ENCODE data around the gene IQCK. TPM values are rescaled to one million over a fixed set of nuclear protein-coding genes. Genes with fewer than 3 reads are reported as not detected.

The IQCK gene
- total RNA-seq, 1 donor from 2014 or later: 19.2 TPM

GRCh38 chr16:19835196-19835595 lies 117.1 kb downstream of the IQCK start:
- no peaks in the 10 kb centered on the region for H3K27me3 ChIP-seq
- H3K9me3 ChIP-seq: no peaks in the 10 kb centered on the region
- H3K36me3 ChIP-seq: no peaks in the 10 kb centered on the region
- DNase-seq (ENCODE audit: extremely low spot score in 2 of 2): no peak
- H3K4me1 ChIP-seq: peaks cover 7% of the 10 kb centered on the region
- TF ChIP-seq POLR2AphosphoS5 (IDR thresholded peaks at IDR 0.05; ENCODE audit: insufficient read depth in 1 of 2, low read depth in 1 of 2) (no peak), CTCF (IDR thresholded peaks at IDR 0.05) (no peak), POLR2A (IDR thresholded peaks at IDR 0.05) (no peak)
- no peak overlapping the region for H3K27ac ChIP-seq
- intact Hi-C loops (cut with DNase I): no loop called here
- H3K4me3 ChIP-seq: no peak overlapping the region

GRCh38 chr16:19835968-19836421 lies 117.9 kb downstream of the IQCK start:
- no peaks in the 10 kb centered on the region for H3K36me3 ChIP-seq
- no peaks in the 10 kb centered on the region for H3K27me3 ChIP-seq
- intact Hi-C loops (cut with DNase I): no loop called here
- no peaks in the 10 kb centered on the region for H3K9me3 ChIP-seq
- H3K4me1 ChIP-seq: peaks cover 6% of the 10 kb centered on the region
- no peak overlapping the region for H3K4me3 ChIP-seq
- H3K27ac ChIP-seq: no peak overlapping the region
- no peak for TF ChIP-seq CTCF (IDR thresholded peaks at IDR 0.05)
- TF ChIP-seq POLR2AphosphoS5 (IDR thresholded peaks at IDR 0.05; ENCODE audit: insufficient read depth in 1 of 2, low read depth in 1 of 2): no peak
- no peak for TF ChIP-seq POLR2A (IDR thresholded peaks at IDR 0.05)
- DNase-seq (ENCODE audit: extremely low spot score in 2 of 2): no peak

- intact Hi-C loops (cut with DNase I): no loop called here
- no peak for DNase-seq (ENCODE audit: extremely low spot score in 2 of 2)
- TF ChIP-seq POLR2AphosphoS5 (IDR thresholded peaks at IDR 0.05; ENCODE audit: insufficient read depth in 1 of 2, low read depth in 1 of 2) (no peak), POLR2A (IDR thresholded peaks at IDR 0.05) (no peak), CTCF (IDR thresholded peaks at IDR 0.05) (no peak)
These were observed 119.4 kb downstream of the IQCK start for GRCh38 chr16:19837331-19837980.

GRCh38 chr16:19837984-19838707 lies 120.1 kb downstream of the IQCK start:
- intact Hi-C loops (cut with DNase I): no loop called here
- no peaks in the 10 kb centered on the region for H3K9me3 ChIP-seq
- no peak overlapping the region for H3K27ac ChIP-seq
- no peaks in the 10 kb centered on the region for H3K36me3 ChIP-seq
- H3K27me3 ChIP-seq: no peaks in the 10 kb centered on the region
- TF ChIP-seq CTCF (IDR thresholded peaks at IDR 0.05) (no peak), POLR2AphosphoS5 (IDR thresholded peaks at IDR 0.05; ENCODE audit: insufficient read depth in 1 of 2, low read depth in 1 of 2) (no peak), POLR2A (IDR thresholded peaks at IDR 0.05) (no peak)
- no peak for DNase-seq (ENCODE audit: extremely low spot score in 2 of 2)
- no peaks in the 10 kb centered on the region for H3K4me1 ChIP-seq
- no peak overlapping the region for H3K4me3 ChIP-seq

More at GRCh38 chr16:19837331-19837980, 119.4 kb downstream of the IQCK start:
- no peak overlapping the region for H3K27ac ChIP-seq
- H3K27me3 ChIP-seq: no peaks in the 10 kb centered on the region
- no peaks in the 10 kb centered on the region for H3K4me1 ChIP-seq
- H3K4me3 ChIP-seq: no peak overlapping the region
- H3K36me3 ChIP-seq: no peaks in the 10 kb centered on the region
- no peaks in the 10 kb centered on the region for H3K9me3 ChIP-seq

All from vagina (tissue), 2 donors.